ENCODE data around the gene GFI1B.

DNA sequence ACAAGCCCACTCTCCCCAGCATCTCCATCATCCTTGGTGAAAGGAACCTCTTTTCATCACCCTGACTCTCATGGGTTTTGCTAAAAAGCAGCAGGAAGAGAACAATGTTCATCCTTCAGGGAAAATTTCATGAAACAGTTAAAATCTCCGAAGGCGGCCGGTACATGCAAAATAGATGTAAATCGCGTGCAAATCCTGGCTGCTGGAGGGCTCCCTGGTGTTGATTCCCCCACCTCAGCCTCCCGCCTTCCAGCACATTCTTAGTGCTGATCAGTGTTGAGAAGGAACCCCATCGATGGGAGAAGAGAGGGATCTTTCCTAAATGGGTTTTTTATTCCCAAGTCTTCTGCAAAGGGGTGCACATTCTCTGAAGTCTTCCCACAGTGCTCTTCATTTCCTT is 8.7 kb upstream of the GFI1B start:
- TF ChIP-seq EZH2phosphoT487 (IDR thresholded peaks at IDR 0.05; ENCODE audit: borderline replicate concordance, low read length), result no peak
- TF ChIP-seq CTCF (conservative IDR thresholded peaks at IDR 0.05; ENCODE audit: low read depth, low read length), result no peak

Data from PC-3 (cell line).